ENCODE results near the gene PIM1. TPM values are rescaled to one million over a fixed set of nuclear protein-coding genes. Genes with fewer than 3 reads are reported as not detected.
"Not testable (repeated sequence)": the region's sequence is repeated elsewhere in the genome, so short reads cannot be mapped to it uniquely, and the experiment has no call there.

The PIM1 gene
- total RNA-seq, 4 donors from 2014 or later: 37.5 to 291 (median 130) TPM

DNA sequence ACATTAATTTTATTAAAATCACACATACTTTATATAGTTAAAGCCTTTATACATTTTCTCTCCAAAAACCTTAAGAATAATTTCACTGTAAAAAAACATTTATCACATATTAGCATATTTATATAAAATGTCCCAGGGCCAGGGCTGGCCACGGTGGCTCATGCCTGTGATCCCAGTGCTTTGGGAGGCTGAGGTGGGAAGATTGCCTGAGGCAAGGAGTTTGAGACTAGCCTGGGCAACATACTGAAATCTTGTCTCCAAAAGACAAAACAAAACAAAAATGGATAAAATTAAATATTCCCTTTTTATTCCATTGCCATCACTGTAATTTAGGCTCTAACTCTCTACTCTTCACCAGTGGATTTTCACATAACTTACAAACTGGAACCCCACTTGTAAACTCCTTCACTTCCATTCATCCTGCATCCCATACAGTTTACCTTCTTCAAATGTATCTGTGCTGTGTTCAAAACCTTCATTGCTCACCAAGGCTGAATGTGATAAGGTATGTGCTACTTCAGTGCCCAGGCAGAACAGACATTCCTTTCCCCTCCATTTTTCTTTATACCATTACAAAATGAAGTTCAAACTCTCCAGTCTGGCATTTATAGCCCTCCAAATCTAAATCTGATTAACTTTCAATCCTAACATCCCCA, 42.9 kb upstream of the PIM1 start:
- ATAC-seq (ENCODE audit: low FRiP score) (no peak), DNase-seq (ENCODE audit: low spot score) (no peak)
- TF ChIP-seq CTCF (IDR thresholded peaks at IDR 0.05): no peak

DNA sequence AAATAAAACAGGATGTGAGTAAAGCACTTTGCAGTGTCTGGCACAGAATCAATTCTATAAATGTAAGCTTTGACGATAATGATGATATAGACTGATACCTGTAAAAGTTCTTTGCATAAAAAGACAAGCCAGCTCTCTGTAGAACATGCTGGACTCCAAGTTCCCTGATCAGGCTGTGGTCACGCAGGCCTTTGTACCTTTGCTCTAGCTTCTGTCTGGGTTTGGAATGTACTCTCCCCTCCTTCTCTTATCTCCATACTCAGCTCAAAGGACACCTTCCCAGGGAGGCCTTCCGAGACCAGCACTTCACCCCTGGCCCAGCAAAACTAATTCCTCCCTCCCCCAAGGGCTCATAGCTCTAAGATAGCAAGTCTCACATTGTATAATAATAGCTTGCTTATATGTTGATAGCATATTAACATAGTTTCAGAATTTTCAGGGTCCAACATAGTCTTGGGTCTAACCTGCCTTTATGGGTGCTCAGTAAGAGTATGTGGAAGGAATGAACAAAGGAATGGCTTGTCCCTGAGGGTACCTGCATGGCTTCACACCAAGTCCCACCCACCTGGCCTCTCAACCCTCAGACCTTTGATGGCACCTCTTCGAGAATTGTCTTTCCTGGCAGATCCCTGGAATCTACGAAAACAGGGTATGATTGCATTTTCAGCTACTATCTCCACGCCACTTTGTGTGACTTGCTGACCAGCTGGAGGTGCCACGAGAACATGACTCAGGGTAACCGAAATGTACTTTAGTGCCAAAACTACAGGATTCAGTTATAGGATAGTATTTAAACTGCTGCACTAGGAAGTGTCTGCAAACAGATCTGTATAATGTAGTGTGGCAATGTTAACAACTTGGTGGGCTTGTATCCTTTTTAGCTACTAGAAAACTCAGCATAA, 41.7 kb upstream of the PIM1 start:
- DNase-seq (ENCODE audit: low spot score): no peak
- no peak for TF ChIP-seq CTCF (IDR thresholded peaks at IDR 0.05)
- ATAC-seq (ENCODE audit: low FRiP score): no peak

DNA sequence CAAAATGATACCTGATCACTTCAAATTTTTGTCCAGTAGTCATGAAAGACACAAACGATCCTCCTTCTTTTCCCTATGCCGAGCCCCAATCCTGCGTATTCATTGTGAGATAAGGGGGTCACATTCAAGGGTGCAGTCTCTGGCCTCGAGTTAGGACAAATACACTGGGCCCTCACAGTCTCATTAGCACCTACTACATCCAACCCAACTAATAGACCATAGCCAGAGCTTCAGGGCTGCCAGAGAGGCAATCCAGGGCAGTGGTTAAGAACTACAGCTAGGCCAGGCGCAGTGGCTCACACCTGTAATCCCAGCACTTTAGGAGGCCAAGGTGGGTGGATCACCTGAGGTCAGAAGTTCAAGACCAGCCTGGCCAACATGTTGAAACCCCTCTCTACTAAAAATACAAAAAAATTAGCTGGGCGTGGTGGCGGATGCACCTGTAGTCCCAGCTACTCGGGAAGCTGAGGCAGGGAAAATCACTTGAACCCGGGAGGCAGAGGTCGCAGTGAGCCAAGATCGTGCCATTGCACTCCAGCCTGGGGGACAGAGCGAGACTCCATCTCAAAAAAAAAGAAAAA, 41.0 kb upstream of the PIM1 start:
- not testable (repeated sequence) for ATAC-seq (ENCODE audit: low FRiP score); DNase-seq (ENCODE audit: low spot score)

DNA sequence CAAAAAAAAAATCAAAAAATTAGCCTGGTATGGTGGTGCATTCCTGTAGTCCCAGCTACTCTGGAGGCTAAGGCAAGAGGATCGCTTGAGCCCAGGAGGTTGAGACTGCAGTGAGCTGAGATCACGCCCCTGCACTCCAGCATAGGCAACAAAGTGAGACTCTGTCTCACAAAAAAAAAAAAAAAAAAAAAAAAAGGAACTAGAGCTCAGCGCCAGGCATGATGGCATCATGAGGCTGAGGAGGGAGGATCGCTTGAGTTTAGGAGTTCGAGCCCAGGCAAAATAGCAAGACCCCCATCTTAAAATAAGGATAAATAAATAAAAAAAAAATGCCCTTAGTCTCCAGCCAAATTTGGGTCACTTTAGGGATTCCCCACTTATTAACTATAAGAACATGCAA, 40.4 kb upstream of the PIM1 start:
- ATAC-seq (ENCODE audit: low FRiP score) (no peak), DNase-seq (ENCODE audit: low spot score) (no peak)
- no peak for TF ChIP-seq CTCF (IDR thresholded peaks at IDR 0.05)

- ATAC-seq (ENCODE audit: low FRiP score) (no peak), DNase-seq (ENCODE audit: low spot score) (peak; percentile 40)
- TF ChIP-seq CTCF (IDR thresholded peaks at IDR 0.05): no peak
Observed at GRCh38 chr6:37130704-37131103, 39.2 kb upstream of the PIM1 start.

GRCh38 chr6:37131104-37131959, 38.6 kb upstream of the PIM1 start:
- DNase-seq (ENCODE audit: low spot score) (no peak), ATAC-seq (ENCODE audit: low FRiP score) (peak; percentile 16)
- no peak for TF ChIP-seq CTCF (IDR thresholded peaks at IDR 0.05)

DNA sequence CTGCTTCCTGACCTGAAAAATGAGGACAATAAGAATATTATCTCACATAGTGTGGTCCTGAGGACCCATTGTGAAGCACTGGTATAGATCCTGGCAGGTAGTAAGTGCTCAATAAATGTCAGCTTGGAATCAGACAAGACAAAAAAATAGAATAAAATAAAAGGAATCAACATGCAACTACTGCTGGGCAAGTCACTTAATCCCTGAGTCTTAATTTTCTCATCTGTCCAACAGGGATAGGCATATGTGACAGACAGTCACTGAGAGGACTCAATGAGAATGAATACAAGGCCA, 38.0 kb upstream of the PIM1 start:
- TF ChIP-seq CTCF (IDR thresholded peaks at IDR 0.05): no peak
- DNase-seq (ENCODE audit: low spot score) (no peak), ATAC-seq (ENCODE audit: low FRiP score) (no peak)
